DMS53 treated with DMSO at 0.1 percent for 48 hours (cell line): Measurements from ENCODE around the gene ZBTB34.

Experiments used
- DNase-seq: peaks from one replicate; lab custom pipeline; 2025; ENCODE audit not compliant: unreplicated experiment; lab: John Stamatoyannopoulos, UW

Gene ZBTB34

GRCh38 chr9:126875756-126876510, 15.5 kb downstream of the ZBTB34 start:
- DNase-seq: no peak

DNA sequence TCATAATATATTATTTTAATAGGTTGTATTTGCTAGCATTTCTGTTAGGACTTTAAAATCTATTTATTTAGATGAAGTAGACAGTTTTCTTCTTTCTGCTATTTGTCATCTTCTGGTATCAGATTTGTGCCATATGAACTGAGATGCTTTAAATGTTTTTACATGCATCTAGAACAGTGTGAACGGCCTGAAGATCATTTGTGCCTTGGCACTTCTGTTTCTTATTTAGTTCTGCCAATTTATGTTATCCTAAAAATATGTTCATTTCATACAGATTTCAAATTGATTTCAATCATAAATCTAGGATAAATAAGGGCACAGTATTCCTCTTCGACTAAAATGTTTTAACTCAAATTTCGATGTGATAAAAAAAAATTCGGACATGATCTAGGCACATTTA, 16.1 kb downstream of the ZBTB34 start:
- no peak for DNase-seq

DNA sequence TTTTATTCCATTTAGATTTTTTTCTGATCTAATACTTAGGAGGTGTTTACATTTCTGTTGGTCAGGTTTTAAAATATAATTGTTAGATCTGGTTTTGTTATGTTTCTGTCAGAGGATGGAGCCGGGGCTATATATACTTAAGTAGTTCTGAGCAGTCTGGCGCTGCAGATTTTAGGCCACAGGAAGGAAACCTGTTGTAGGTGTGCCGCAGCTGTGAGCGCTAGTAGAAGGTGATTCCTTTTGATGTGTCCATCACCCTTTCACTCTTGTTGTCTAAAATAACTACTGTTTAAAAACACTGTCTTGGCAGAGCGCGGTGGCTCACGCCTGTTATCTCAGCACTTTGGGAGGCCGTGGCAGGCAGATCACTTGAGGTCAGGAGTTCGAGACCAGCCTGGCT, 17.0 kb downstream of the ZBTB34 start:
- DNase-seq: no peak

DNA sequence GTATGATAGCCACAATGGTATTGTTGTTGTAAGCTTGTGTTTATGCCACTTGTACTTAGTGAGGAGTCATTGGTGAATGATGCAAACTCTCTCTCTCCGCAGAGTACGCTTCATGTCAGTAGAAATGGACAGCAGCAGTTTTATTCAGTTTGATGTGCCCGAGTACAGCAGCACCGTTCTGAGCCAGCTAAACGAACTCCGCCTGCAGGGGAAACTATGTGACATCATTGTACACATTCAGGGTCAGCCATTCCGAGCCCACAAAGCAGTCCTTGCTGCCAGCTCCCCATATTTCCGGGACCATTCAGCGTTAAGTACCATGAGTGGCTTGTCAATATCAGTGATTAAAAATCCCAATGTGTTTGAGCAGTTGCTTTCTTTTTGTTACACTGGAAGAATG, 18.8 kb downstream of the ZBTB34 start:
- DNase-seq: no peak

DNA sequence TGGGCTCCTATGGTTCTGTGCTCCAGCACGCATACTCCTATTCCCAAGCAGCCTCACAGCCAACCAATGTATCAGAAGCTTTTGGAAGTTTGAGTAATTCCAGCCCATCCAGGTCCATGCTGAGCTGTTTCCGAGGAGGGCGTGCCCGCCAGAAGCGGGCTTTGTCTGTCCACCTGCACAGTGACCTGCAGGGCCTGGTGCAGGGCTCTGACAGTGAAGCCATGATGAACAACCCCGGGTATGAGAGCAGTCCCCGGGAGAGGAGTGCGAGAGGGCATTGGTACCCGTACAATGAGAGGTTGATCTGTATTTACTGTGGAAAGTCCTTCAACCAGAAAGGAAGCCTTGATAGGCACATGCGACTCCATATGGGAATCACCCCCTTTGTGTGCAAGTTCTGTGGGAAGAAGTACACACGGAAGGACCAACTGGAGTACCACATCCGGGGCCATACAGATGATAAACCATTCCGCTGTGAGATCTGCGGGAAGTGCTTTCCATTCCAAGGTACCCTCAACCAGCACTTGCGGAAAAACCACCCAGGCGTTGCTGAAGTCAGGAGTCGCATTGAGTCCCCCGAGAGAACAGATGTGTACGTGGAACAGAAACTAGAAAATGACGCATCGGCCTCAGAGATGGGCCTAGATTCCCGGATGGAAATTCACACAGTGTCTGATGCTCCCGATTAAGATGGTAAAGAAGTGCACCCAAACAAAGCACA, 19.9 kb downstream of the ZBTB34 start:
- no peak for DNase-seq

DNA sequence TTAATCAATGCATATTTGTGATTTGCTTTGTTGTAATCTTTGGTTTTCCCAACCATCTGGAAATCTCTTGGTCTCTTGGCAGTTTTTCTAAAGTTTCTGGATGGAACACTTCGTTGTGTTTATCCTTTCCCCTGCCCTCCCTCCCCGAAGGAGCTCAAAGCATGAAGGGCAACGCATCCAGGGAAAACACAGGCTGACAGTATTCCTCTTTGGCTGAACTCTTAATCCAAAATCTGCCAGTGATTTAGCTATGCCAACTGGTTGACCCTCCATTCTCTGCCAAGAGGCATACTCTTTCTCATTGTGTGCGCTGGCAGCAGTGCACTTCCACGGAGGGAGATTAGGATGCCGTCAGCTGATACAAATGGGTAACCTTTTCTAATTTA, 20.5 kb downstream of the ZBTB34 start:
- no peak for DNase-seq

DNA sequence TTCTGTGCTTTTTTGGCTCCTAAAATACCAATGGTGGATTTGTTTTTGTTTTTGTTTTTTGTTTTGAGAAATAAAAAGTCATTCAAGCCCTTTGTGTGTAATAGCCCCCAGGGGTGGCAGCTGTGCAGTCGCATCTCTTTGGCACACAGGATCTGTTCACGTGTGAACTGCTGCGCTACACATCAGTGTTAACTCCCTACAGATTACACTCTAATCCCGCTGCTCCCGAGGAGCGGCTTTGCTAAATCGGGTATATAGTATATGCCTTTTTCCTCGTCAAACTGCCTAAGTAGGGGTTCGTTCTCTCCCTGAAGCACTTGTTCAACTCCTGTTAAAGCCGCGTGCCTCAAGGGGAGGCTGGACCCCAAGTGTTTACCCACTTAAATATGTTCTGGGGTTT, 22.3 kb downstream of the ZBTB34 start:
- no peak for DNase-seq

GRCh38 chr9:126883636-126884035, 23.2 kb downstream of the ZBTB34 start:
- DNase-seq: no peak

GRCh38 chr9:126885131-126885641, 24.7 kb downstream of the ZBTB34 start:
- no peak for DNase-seq

DNA sequence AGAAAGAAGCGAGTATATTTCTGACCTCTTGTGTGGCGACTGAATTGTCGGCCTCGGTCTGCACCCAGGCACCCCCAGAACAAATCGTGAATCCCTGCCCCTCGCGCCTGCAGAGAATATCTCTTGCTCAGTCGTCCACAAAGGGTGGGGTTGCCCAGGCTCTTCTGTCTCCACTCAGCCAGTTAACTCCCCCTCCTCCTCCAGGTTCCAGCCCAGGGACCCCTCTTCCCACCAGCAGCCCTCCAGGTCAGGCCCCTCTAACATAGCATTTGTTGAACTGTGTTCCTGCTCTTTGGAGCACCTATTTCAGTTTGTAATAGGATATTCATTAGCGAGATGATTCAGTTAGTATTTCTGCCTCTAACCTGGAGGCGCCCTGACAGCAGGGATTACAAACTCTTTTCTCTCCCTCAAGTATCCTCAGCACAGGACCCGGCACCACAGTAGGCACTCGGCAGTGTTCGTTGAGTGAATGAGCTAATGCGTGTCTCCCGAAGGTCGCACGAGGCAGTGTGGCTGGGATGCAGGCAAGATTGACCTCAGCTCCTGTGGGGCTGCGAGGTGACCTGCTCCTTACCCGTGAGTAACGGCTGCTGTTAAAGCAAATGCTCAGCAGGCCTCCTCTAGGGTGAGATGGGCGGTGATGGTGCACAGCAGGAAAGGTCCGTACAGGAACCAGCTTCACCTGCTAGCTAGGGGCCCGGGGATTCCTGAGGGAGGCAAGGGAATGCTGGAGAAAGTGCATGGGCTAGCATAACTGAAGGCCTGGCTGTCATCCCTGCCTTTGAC, 25.8 kb downstream of the ZBTB34 start:
- no peak for DNase-seq

- no peak for DNase-seq
These were observed 26.5 kb downstream of the ZBTB34 start for GRCh38 chr9:126886897-126887296.

DNA sequence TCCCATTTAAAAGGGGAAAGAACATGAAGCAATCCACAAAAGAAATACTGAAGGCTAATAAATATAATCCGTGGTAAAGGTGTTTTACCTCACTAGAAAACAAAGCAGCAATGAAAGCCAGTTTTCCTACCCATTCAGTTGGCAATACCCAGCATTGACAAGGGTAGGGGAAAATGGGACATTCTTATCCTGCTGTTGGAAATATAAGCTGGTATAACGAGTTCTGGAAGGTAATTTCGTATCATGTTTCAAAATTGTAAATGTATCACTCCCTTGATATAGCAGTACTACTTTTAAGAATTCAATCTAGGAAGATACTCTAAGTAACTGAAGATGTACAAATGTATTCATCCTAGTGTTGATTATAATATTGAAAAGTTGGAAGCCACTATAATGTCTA, 31.2 kb downstream of the ZBTB34 start:
- no peak for DNase-seq

DNA sequence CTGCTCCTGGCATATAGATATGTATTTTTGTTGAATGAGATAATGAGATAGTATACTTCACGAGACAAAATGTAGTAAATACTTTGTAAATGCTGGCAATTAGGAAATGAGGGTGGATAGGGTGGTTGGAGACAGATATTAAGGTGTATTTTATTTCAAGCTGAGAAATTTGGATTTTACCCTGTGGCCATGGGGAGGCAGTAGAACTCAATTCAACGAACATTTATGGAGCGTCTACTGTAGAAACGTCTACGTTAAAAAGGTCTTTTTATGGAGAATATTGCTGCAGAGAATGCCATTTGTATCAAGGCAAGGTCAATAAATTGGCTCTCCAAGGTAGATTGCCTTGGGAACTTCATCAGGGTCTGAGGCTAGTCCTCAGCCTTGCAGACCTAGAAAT, 32.6 kb downstream of the ZBTB34 start:
- peak; percentile 10 for DNase-seq

- DNase-seq: no peak
These were observed 33.7 kb downstream of the ZBTB34 start for GRCh38 chr9:126894052-126894603.

- DNase-seq: no peak
These were observed 41.8 kb downstream of the ZBTB34 start for GRCh38 chr9:126902210-126902609.

- DNase-seq: no peak
These were observed 44.1 kb downstream of the ZBTB34 start for GRCh38 chr9:126904586-126904985.

GRCh38 chr9:126906091-126906490, 45.7 kb downstream of the ZBTB34 start:
- no peak for DNase-seq

- no peak for DNase-seq
These were observed 46.6 kb downstream of the ZBTB34 start for GRCh38 chr9:126907058-126907457.

GRCh38 chr9:126914458-126915280, 54.2 kb downstream of the ZBTB34 start, which contains the start of gene RALGPS1:
Gene RALGPS1, plus strand, starts transcription at chr9:126914782. Its CDS starts 47,508 bp downstream, at chr9:126962290.
- DNase-seq: peak; percentile 93

DNA sequence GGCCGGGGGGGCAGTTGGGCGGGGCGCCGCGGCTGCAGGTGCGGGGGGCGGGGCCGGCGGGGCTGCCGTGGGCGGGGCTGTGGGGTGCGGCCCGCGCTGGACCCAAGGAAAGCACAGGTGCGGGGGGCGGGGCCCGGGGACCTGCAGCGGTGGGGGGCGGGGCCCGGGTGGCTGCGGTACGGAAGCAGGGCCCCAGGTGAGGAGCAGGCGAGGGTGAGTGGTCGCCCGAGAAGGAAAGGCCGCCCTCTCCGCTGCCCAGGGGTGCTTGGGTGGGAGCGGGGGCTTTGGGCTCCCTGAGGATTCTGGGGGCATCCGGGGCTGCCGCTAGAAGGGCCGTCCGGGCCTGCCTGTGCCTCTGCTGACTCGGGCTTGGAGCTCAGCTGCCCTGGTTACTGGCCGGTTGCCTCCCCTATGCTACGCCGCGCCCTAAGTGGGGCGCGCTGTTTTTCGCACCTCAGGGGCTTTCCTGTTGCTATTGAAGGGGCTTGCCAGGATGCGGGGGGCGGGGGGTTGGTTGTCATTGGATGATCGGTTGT, 54.9 kb downstream of the ZBTB34 start:
- peak; percentile 68 for DNase-seq
